Ascending aorta (tissue), 2 donors: ENCODE results near the gene CTAG1A. TPM values are rescaled to one million over a fixed set of nuclear protein-coding genes. Genes with fewer than 3 reads are reported as not detected.

ENCODE experiments used
- DNase-seq, 2 donors: peaks; one replicate each; pipeline ENCODE4 v3.0.0-alpha.2; 2019; ENCODE audit warnings: low spot score in 2 of 2
- H3K27ac ChIP-seq, 2 donors: fragments of 200-600 bp; sonication (generic); one replicate each; pipeline ENCODE4 v1.5.1; 2016 to 2017; ENCODE audit warnings: mild to moderate bottlenecking in 1 of 2
- H3K27me3 ChIP-seq: fragments of 200-600 bp; sonication (generic); one replicate; pipeline ENCODE4 v1.5.1; 2017
- H3K36me3 ChIP-seq, 2 donors: fragments of 200-600 bp; sonication (generic); one replicate each; pipeline ENCODE4 v1.5.1; 2016
- H3K4me1 ChIP-seq, 2 donors: fragments of 200-600 bp; sonication (generic); one replicate each; pipeline ENCODE4 v1.5.1; 2016 to 2017; ENCODE audit warnings: mild to moderate bottlenecking in 1 of 2
- H3K4me3 ChIP-seq, 2 donors: fragments of 200-600 bp; sonication (generic); one replicate each; pipeline ENCODE4 v1.5.1; 2016 to 2017; ENCODE audit warnings: mild to moderate bottlenecking in 1 of 2
- H3K9me3 ChIP-seq, 2 donors: fragments of 200-600 bp; sonication (generic); one replicate each; pipeline ENCODE4 v1.5.1; 2016
- intact Hi-C: fragments of 100-400 bp; cut with DNase I; formaldehyde crosslinking; loops from one replicate; pipeline ENCODE4 v1.15.1; 2023
- total RNA-seq: library from RNA; depleted of rRNA; stranded (reverse); fragments of >200 nt; gene quantifications from one replicate; pipeline ENCODE4 v1.1.0, GENCODE V29; 2016
- TF ChIP-seq, protein P1 (sequence below), 3 experiments: fragments of 200-600 bp in 2 of 3; fragments of 450-650 bp in 1 of 3; sonication (generic) in 2 of 3; IDR thresholded peaks; one replicate each; pipeline ENCODE4 v1.5.1; 2016 to 2019; ENCODE audit warnings: antibody characterized with exemption in 3 of 3, mild to moderate bottlenecking in 1 of 3, moderate library complexity in 1 of 3

The CTAG1A gene
- total RNA-seq, 1 donor from 2014 or later: not detected

DNA sequence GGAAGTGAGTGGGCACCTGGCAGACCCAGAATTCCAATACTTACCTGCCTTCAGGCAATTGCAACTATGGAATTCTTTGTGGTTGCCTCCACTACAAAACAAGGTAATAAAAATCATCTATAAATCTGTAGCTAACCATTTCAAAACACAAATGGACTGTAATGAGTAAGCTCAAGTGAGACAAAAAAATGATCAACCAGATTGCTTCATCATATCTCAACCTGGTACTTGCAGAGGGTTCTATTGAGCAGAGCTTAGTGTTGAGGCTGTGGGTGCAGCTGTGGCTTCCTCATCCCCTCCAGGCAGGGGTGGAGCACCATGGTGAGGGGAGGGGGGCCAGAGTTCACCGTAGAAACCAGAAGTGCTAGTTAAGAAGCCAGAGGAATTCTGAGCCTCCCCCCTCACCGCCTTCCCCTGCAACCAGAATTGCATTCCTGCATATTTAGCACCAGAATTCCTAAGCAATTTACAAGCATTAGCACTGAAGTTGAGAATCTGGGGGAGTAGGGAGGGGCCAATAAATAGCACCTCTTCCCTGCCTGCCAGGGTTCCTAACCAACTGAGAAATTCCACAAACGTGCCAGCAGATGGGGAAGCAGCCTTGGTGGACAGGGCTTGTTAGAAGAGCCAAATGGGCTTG, 11.5 kb downstream of the CTAG1A start:
- H3K4me3 ChIP-seq: no peak overlapping the region
- H3K27ac ChIP-seq: no peak overlapping the region
- H3K27me3 ChIP-seq: no peaks in the 10 kb centered on the region
- H3K36me3 ChIP-seq: no peaks in the 10 kb centered on the region
- no peaks in the 10 kb centered on the region for H3K4me1 ChIP-seq
- intact Hi-C loops: no loop called here
- TF ChIP-seq, protein P1, sequence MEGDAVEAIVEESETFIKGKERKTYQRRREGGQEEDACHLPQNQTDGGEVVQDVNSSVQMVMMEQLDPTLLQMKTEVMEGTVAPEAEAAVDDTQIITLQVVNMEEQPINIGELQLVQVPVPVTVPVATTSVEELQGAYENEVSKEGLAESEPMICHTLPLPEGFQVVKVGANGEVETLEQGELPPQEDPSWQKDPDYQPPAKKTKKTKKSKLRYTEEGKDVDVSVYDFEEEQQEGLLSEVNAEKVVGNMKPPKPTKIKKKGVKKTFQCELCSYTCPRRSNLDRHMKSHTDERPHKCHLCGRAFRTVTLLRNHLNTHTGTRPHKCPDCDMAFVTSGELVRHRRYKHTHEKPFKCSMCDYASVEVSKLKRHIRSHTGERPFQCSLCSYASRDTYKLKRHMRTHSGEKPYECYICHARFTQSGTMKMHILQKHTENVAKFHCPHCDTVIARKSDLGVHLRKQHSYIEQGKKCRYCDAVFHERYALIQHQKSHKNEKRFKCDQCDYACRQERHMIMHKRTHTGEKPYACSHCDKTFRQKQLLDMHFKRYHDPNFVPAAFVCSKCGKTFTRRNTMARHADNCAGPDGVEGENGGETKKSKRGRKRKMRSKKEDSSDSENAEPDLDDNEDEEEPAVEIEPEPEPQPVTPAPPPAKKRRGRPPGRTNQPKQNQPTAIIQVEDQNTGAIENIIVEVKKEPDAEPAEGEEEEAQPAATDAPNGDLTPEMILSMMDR (IDR thresholded peaks at IDR 0.05): no peak
- peak in 1 of 2 donors; percentile 62 for DNase-seq
- no peaks in the 10 kb centered on the region for H3K9me3 ChIP-seq

DNA sequence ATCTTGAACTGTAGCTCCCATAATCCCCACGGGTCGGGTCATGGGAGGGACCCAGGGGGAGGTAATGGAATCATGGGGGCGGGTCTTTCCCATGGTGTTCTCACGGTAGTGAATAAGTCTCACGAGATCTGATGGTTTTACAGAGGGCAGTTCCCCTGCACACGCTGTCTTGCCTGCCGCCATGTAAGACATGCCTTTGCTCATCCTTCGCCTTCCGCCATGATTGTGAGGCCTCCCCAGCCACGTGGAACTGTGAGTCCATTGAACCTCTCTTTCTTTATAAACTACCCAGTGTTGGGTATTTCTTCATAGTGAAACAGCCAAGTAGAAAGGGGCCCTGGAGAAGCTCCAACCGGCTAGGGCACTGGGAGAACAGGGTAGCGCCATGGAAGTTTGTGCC, 12.3 kb downstream of the CTAG1A start:
- peak in 1 of 2 donors; percentile 31 for DNase-seq
- H3K9me3 ChIP-seq: no peaks in the 10 kb centered on the region
- H3K4me3 ChIP-seq: no peak overlapping the region
- intact Hi-C loops: no loop called here
- no peaks in the 10 kb centered on the region for H3K27me3 ChIP-seq
- TF ChIP-seq, protein P1 (IDR thresholded peaks at IDR 0.05): no peak
- H3K27ac ChIP-seq: no peak overlapping the region
- H3K4me1 ChIP-seq: no peaks in the 10 kb centered on the region
- H3K36me3 ChIP-seq: no peaks in the 10 kb centered on the region

DNA sequence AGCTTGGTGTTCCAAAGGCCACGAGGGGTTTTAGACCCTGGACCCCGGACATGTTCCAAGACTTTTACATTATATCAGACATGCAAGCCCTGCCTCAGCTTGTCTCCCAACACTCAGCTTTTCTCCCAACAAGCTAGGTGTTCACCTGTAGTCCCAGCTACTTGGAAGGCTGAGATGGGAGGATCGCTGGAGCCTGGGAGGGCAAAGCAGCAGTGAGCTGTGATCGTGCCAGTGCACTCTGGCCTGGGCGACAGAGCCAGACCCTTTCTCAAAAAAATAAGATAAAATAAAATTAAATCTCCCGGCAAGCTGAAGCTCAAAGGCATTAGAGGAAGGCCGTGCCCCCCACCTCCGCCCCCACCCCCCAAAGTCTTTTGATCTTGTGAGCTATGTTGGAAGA, 13.7 kb downstream of the CTAG1A start:
- peak in 1 of 2 donors; percentile 24 for DNase-seq
- intact Hi-C loops: no loop called here
- H3K9me3 ChIP-seq: no peaks in the 10 kb centered on the region
- no peak overlapping the region for H3K27ac ChIP-seq
- TF ChIP-seq, protein P1 (IDR thresholded peaks at IDR 0.05): no peak
- no peak overlapping the region for H3K4me3 ChIP-seq
- H3K27me3 ChIP-seq: no peaks in the 10 kb centered on the region
- no peaks in the 10 kb centered on the region for H3K4me1 ChIP-seq
- no peaks in the 10 kb centered on the region for H3K36me3 ChIP-seq

DNA sequence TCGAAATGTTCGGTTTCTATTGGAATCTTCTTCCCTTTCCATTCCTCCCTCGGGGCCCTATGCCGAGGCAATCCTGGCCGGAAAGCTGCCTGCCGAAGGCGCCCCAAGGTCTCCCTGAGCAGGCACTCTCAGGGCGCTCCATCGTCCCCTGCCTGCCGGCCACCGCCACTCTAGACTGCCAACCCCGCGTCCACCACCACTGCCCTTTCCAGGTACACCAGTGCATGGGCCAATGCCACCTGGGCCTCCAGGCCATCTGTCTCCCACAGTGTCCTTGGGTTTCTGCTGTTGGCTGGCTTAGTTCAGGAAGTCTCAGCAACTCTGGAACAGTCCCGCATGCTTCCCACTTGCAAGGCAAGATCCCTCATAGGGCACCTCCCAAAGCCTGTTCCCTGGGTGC, 14.6 kb downstream of the CTAG1A start:
- intact Hi-C loops: no loop called here
- H3K27ac ChIP-seq: no peak overlapping the region
- H3K9me3 ChIP-seq: no peaks in the 10 kb centered on the region
- no peaks in the 10 kb centered on the region for H3K27me3 ChIP-seq
- no peaks in the 10 kb centered on the region for H3K4me1 ChIP-seq
- H3K36me3 ChIP-seq: no peaks in the 10 kb centered on the region
- peak in 1 of 2 donors; percentile 38 for DNase-seq
- TF ChIP-seq, protein P1 (IDR thresholded peaks at IDR 0.05): no peak
- no peak overlapping the region for H3K4me3 ChIP-seq

DNA sequence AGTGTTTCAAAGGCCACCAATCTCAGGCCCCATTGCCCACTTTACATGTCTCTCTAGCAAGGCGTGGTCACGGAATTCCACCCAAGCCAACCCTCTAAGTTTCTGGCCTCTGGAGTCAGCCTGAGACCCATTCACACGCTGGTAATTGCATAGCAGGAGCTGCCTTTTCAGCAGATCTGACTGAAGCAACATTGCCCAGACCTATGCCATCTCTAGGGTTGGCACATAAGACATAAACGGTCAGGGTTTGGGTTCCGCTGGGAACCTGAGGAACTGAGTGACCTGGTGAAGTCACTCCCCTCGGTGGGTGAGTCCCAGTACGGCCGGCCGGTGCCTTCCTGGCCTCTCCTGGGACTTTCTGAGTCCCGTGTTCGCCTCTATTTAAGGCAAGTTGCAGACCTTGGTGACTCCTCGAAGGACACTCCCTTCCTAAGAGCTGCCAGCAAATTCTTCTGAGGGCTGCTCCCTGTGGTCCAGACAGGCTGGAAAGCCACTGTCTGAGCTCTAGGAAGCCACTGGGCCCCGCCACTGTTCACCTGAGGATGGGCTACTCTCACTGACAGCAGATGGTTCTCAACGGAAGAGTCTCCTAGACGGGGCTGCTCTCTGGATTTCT, 15.9 kb downstream of the CTAG1A start:
- peak in 1 of 2 donors; percentile 19 for DNase-seq
- H3K27me3 ChIP-seq: no peaks in the 10 kb centered on the region
- H3K4me3 ChIP-seq: no peak overlapping the region
- no peaks in the 10 kb centered on the region for H3K4me1 ChIP-seq
- no peak overlapping the region for H3K27ac ChIP-seq
- intact Hi-C loops: no loop called here
- TF ChIP-seq, protein P1 (IDR thresholded peaks at IDR 0.05): no peak
- H3K9me3 ChIP-seq: no peaks in the 10 kb centered on the region
- no peaks in the 10 kb centered on the region for H3K36me3 ChIP-seq
